ENCODE measurements around the gene ZNF366. TPM values are rescaled to one million over a fixed set of nuclear protein-coding genes. Genes with fewer than 3 reads are reported as not detected.

The ZNF366 gene
- total and polyA plus RNA-seq, 2 donors: 0.59 to 3.8 TPM

- H3K4me1 ChIP-seq (ENCODE audit: control insufficient read depth in 2 of 2, insufficient read depth in 2 of 2, low read length in 2 of 2): peaks cover 0 to 3% of the 10 kb centered on the region in 2 donors
- no peak overlapping the region for H3K4me3 ChIP-seq (ENCODE audit: low read length in 2 of 2)
- no peaks in the 10 kb centered on the region for H3K36me3 ChIP-seq (ENCODE audit: control insufficient read depth in 2 of 2, insufficient read depth in 2 of 2, low read length in 1 of 2)
- no peaks in the 10 kb centered on the region for H3K9me3 ChIP-seq (ENCODE audit: control insufficient read depth in 2 of 2, insufficient read depth in 1 of 2, low read length in 1 of 2)
- 48% methylated on average over 3 of the region's 3 CpGs for WGBS
- no peak for DNase-seq (ENCODE audit: low read depth in 6 of 9, low spot score in 9 of 9)
- H3K27ac ChIP-seq (ENCODE audit: low read depth in 1 of 2, low read length in 1 of 2): no peak overlapping the region
- no peaks in the 10 kb centered on the region for H3K27me3 ChIP-seq (ENCODE audit: control insufficient read depth in 2 of 2, insufficient read depth in 1 of 2, low read length in 1 of 2)
Measured at GRCh38 chr5:72511366-72511765, 4.2 kb upstream of the ZNF366 start.

DNA sequence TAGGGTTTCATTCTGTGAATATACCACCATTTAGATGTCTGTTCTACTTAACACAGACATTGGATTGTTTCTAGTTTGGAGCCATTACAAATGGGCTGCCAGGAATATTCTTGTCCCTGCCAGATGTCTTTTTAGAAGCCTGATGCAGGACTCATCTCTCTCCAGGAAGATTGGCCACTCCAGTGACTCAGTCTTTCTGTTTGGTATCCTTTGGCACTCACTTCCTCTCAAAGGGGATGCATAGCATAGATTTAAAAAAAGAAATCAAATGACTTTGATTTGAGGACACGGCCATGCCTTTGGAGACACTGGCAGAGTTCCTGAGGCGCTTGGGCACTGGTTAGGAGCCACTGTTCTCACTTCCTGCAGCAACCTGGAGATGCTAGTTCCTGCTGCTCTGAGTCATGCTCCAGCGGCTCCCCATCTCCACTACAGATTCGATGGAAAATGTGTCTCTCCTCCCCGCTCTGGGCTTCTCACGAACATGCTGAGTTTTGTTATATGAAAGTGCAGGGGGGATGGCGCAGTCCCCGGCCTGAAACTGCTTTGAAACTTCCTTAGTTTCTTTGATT, 3.5 kb upstream of the ZNF366 start:
- DNase-seq (ENCODE audit: low read depth in 6 of 9, low spot score in 9 of 9): no peak
- H3K9me3 ChIP-seq (ENCODE audit: control insufficient read depth in 2 of 2, insufficient read depth in 1 of 2, low read length in 1 of 2): no peaks in the 10 kb centered on the region
- H3K36me3 ChIP-seq (ENCODE audit: control insufficient read depth in 2 of 2, insufficient read depth in 2 of 2, low read length in 1 of 2): no peaks in the 10 kb centered on the region
- H3K4me1 ChIP-seq (ENCODE audit: control insufficient read depth in 2 of 2, insufficient read depth in 2 of 2, low read length in 2 of 2): peaks cover 0 to 3% of the 10 kb centered on the region in 2 donors
- WGBS: 44% methylated on average over 8 of the region's 8 CpGs
- no peak overlapping the region for H3K27ac ChIP-seq (ENCODE audit: low read depth in 1 of 2, low read length in 1 of 2)
- H3K27me3 ChIP-seq (ENCODE audit: control insufficient read depth in 2 of 2, insufficient read depth in 1 of 2, low read length in 1 of 2): no peaks in the 10 kb centered on the region
- H3K4me3 ChIP-seq (ENCODE audit: low read length in 2 of 2): no peak overlapping the region

DNA sequence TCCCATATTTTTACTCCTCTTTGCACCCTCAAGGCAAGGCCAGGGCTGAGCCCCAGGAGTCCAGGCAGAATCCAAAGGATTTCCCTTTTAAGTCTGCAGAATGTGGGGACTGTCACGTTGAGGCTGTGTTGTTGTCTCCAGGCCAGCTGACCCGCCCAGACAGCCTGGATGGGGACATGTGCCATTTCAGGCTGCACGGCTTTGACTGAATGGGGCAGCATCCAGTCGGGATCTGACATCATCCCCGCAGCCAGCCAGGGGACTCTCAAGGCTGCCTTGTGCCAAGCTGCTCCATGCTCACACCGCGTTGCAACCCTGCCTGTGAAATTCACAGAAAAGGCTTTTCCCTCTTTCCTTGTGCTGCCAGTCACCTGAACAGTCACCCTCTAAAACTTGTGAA, 2.2 kb upstream of the ZNF366 start:
- Histone ChIP-seq H3K4me3 (ENCODE audit: low read length in 2 of 2) (no peak overlapping the region), H3K36me3 (ENCODE audit: control insufficient read depth in 2 of 2, insufficient read depth in 2 of 2, low read length in 1 of 2) (no peaks in the 10 kb centered on the region), H3K9me3 (ENCODE audit: control insufficient read depth in 2 of 2, insufficient read depth in 1 of 2, low read length in 1 of 2) (no peaks in the 10 kb centered on the region), H3K4me1 (ENCODE audit: control insufficient read depth in 2 of 2, insufficient read depth in 2 of 2, low read length in 2 of 2) (peaks cover 0 to 3% of the 10 kb centered on the region in 2 donors), H3K27ac (ENCODE audit: low read depth in 1 of 2, low read length in 1 of 2) (no peak overlapping the region), H3K27me3 (ENCODE audit: control insufficient read depth in 2 of 2, insufficient read depth in 1 of 2, low read length in 1 of 2) (no peaks in the 10 kb centered on the region)
- 96% methylated on average over 7 of the region's 7 CpGs for WGBS
- DNase-seq (ENCODE audit: low read depth in 6 of 9, low spot score in 9 of 9): no peak

GRCh38 chr5:72508241-72509170, 1.3 kb upstream of the ZNF366 start:
- H3K27ac ChIP-seq (ENCODE audit: low read depth in 1 of 2, low read length in 1 of 2): no peak overlapping the region

DNA sequence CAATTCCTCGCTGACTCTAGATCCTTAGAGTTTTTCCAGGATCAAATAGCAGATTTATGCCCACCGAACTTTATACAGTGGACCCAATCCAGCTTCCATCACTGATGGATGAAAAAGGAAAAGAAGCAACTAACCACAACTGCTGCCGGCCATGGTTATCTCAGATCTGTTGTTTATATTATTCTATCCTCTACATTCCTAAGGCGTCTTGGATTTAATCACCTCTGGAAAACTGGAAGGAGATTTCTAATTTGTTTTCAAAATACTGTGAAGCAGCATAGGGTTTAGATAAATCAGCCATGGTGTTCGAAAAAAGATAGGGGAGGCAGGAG, 663 bp upstream of the ZNF366 start:
- Histone ChIP-seq H3K4me3 (ENCODE audit: low read length in 2 of 2) (no peak overlapping the region), H3K27me3 (ENCODE audit: control insufficient read depth in 2 of 2, insufficient read depth in 1 of 2, low read length in 1 of 2) (no peaks in the 10 kb centered on the region), H3K4me1 (ENCODE audit: control insufficient read depth in 2 of 2, insufficient read depth in 2 of 2, low read length in 2 of 2) (peaks cover 0 to 3% of the 10 kb centered on the region in 2 donors), H3K36me3 (ENCODE audit: control insufficient read depth in 2 of 2, insufficient read depth in 2 of 2, low read length in 1 of 2) (no peaks in the 10 kb centered on the region), H3K27ac (ENCODE audit: low read depth in 1 of 2, low read length in 1 of 2) (no peak overlapping the region), H3K9me3 (ENCODE audit: control insufficient read depth in 2 of 2, insufficient read depth in 1 of 2, low read length in 1 of 2) (no peaks in the 10 kb centered on the region)
- DNase-seq (ENCODE audit: low read depth in 6 of 9, low spot score in 9 of 9): no peak
- 72% methylated on average over 5 of the region's 5 CpGs for WGBS

More at GRCh38 chr5:72508241-72509170, 1.3 kb upstream of the ZNF366 start:
- Histone ChIP-seq H3K4me3 (ENCODE audit: low read length in 2 of 2) (no peak overlapping the region), H3K9me3 (ENCODE audit: control insufficient read depth in 2 of 2, insufficient read depth in 1 of 2, low read length in 1 of 2) (no peaks in the 10 kb centered on the region), H3K4me1 (ENCODE audit: control insufficient read depth in 2 of 2, insufficient read depth in 2 of 2, low read length in 2 of 2) (peaks cover 0 to 3% of the 10 kb centered on the region in 2 donors), H3K27me3 (ENCODE audit: control insufficient read depth in 2 of 2, insufficient read depth in 1 of 2, low read length in 1 of 2) (no peaks in the 10 kb centered on the region), H3K36me3 (ENCODE audit: control insufficient read depth in 2 of 2, insufficient read depth in 2 of 2, low read length in 1 of 2) (no peaks in the 10 kb centered on the region)
- peak in 1 of 9 donors; percentile 28 for DNase-seq (ENCODE audit: low read depth in 6 of 9, low spot score in 9 of 9)
- 98% methylated on average over 8 of the region's 8 CpGs for WGBS

GRCh38 chr5:72506158-72506549, 1.1 kb downstream of the ZNF366 start:
- Histone ChIP-seq H3K4me1 (ENCODE audit: control insufficient read depth in 2 of 2, insufficient read depth in 2 of 2, low read length in 2 of 2) (peaks cover 0 to 3% of the 10 kb centered on the region in 2 donors), H3K4me3 (ENCODE audit: low read length in 2 of 2) (no peak overlapping the region), H3K9me3 (ENCODE audit: control insufficient read depth in 2 of 2, insufficient read depth in 1 of 2, low read length in 1 of 2) (no peaks in the 10 kb centered on the region), H3K27me3 (ENCODE audit: control insufficient read depth in 2 of 2, insufficient read depth in 1 of 2, low read length in 1 of 2) (no peaks in the 10 kb centered on the region), H3K36me3 (ENCODE audit: control insufficient read depth in 2 of 2, insufficient read depth in 2 of 2, low read length in 1 of 2) (no peaks in the 10 kb centered on the region), H3K27ac (ENCODE audit: low read depth in 1 of 2, low read length in 1 of 2) (no peak overlapping the region)
- 97% methylated on average over 7 of the region's 7 CpGs for WGBS
- no peak for DNase-seq (ENCODE audit: low read depth in 6 of 9, low spot score in 9 of 9)

DNA sequence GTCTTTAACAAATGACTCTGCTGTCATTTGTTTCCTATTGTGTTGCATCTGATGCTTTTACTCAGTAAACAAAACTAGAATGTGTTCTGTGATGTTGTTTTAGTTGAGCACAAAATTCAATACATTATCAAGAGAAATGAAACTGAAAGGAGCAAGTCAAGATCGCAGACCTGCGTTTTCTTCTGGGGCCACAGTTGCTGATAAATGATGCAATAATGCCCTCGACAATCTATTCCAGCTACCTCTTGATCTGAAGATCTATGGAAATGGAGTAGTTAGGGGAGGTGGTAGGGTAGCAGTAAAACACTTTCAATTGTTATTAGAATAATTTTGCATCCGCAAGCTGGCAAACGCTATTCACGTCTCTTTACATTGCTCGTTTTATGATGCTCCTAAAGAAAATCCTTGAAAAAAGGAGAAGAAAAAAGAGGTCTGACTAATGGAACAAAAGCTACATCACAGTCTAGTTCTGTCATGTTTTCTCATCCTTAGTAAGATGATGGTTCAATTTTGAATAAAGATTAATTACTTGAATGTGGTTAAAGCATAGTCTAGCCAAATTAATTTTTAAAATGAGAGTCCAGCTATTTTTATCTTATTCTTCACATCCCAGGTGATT, 1.6 kb downstream of the ZNF366 start:
- no peak overlapping the region for H3K4me3 ChIP-seq (ENCODE audit: low read length in 2 of 2)
- H3K4me1 ChIP-seq (ENCODE audit: control insufficient read depth in 2 of 2, insufficient read depth in 2 of 2, low read length in 2 of 2): peaks cover 0 to 3% of the 10 kb centered on the region in 2 donors
- DNase-seq (ENCODE audit: low read depth in 6 of 9, low spot score in 9 of 9): no peak
- no peaks in the 10 kb centered on the region for H3K36me3 ChIP-seq (ENCODE audit: control insufficient read depth in 2 of 2, insufficient read depth in 2 of 2, low read length in 1 of 2)
- H3K27ac ChIP-seq (ENCODE audit: low read depth in 1 of 2, low read length in 1 of 2): no peak overlapping the region
- H3K9me3 ChIP-seq (ENCODE audit: control insufficient read depth in 2 of 2, insufficient read depth in 1 of 2, low read length in 1 of 2): no peaks in the 10 kb centered on the region
- H3K27me3 ChIP-seq (ENCODE audit: control insufficient read depth in 2 of 2, insufficient read depth in 1 of 2, low read length in 1 of 2): no peaks in the 10 kb centered on the region
- WGBS: 79% methylated on average over 7 of the region's 7 CpGs

DNA sequence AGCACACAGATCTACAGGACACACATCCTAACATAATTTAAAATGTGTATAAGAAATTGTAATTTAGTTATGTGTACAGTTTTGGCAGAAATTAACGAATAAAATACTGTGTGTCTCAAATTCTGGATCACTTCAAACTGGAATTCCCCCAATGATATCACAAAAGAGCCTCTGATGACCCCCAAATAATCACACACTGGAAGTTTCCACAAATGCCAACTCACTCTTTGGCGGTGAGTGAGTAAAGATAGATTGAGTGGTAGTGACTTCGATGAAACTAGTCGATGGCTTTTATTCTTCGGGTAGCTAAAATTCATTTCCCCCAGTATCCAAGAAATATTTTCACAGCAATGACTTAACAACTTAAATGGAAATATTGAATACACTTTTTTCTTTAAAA, 2.2 kb downstream of the ZNF366 start:
- Histone ChIP-seq H3K4me1 (ENCODE audit: control insufficient read depth in 2 of 2, insufficient read depth in 2 of 2, low read length in 2 of 2) (peaks cover 0 to 3% of the 10 kb centered on the region in 2 donors), H3K4me3 (ENCODE audit: low read length in 2 of 2) (no peak overlapping the region), H3K27me3 (ENCODE audit: control insufficient read depth in 2 of 2, insufficient read depth in 1 of 2, low read length in 1 of 2) (no peaks in the 10 kb centered on the region), H3K9me3 (ENCODE audit: control insufficient read depth in 2 of 2, insufficient read depth in 1 of 2, low read length in 1 of 2) (no peaks in the 10 kb centered on the region), H3K36me3 (ENCODE audit: control insufficient read depth in 2 of 2, insufficient read depth in 2 of 2, low read length in 1 of 2) (no peaks in the 10 kb centered on the region), H3K27ac (ENCODE audit: low read depth in 1 of 2, low read length in 1 of 2) (no peak overlapping the region)
- 96% methylated on average over 5 of the region's 5 CpGs for WGBS
- DNase-seq (ENCODE audit: low read depth in 6 of 9, low spot score in 9 of 9): no peak

- no peaks in the 10 kb centered on the region for H3K9me3 ChIP-seq (ENCODE audit: control insufficient read depth in 2 of 2, insufficient read depth in 1 of 2, low read length in 1 of 2)
- no peak overlapping the region for H3K4me3 ChIP-seq (ENCODE audit: low read length in 2 of 2)
- no peaks in the 10 kb centered on the region for H3K27me3 ChIP-seq (ENCODE audit: control insufficient read depth in 2 of 2, insufficient read depth in 1 of 2, low read length in 1 of 2)
- peaks cover 0 to 3% of the 10 kb centered on the region in 2 donors for H3K4me1 ChIP-seq (ENCODE audit: control insufficient read depth in 2 of 2, insufficient read depth in 2 of 2, low read length in 2 of 2)
- peak overlapping the region in 1 of 2 donors; percentile 30 for H3K27ac ChIP-seq (ENCODE audit: low read depth in 1 of 2, low read length in 1 of 2)
- WGBS: 70% methylated on average over 14 of the region's 14 CpGs
- H3K36me3 ChIP-seq (ENCODE audit: control insufficient read depth in 2 of 2, insufficient read depth in 2 of 2, low read length in 1 of 2): no peaks in the 10 kb centered on the region
- no peak for DNase-seq (ENCODE audit: low read depth in 6 of 9, low spot score in 9 of 9)
Measured at GRCh38 chr5:72503888-72504491, 3.2 kb downstream of the ZNF366 start.

Data from thymus (tissue), 11 donors.